ENCODE results near the gene TADA3.

DNA sequence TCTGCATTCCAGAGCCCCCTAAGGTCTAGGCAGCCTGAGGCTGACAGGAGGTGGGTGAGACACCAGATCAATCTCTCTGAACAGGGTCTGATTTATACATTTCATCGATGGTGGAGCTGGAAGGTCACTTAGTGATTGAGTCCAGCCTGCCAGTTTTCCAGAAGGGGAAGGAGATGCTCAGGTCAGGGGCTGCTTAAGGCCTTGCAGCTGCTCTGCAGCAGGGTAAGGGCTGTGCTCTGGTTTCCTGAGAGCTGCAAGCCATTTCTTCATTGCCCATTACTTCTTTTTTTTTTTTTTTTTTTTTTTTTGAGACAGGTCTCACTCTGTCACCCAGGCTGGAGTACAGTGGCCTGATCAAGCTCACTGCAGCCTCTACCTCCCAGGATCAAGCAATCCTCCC, 10.7 kb downstream of the TADA3 start:
- TF ChIP-seq POLR2AphosphoS5 (IDR thresholded peaks at IDR 0.05; ENCODE audit: insufficient read depth, low read depth, low read length) (no peak), JUN (IDR thresholded peaks at IDR 0.05; ENCODE audit: borderline replicate concordance, insufficient read depth, insufficient read length, low read depth) (no peak), POLR2A (IDR thresholded peaks at IDR 0.05; ENCODE audit: low read depth, low read length) (no peak)
- TF ChIP-seq, protein P1, sequence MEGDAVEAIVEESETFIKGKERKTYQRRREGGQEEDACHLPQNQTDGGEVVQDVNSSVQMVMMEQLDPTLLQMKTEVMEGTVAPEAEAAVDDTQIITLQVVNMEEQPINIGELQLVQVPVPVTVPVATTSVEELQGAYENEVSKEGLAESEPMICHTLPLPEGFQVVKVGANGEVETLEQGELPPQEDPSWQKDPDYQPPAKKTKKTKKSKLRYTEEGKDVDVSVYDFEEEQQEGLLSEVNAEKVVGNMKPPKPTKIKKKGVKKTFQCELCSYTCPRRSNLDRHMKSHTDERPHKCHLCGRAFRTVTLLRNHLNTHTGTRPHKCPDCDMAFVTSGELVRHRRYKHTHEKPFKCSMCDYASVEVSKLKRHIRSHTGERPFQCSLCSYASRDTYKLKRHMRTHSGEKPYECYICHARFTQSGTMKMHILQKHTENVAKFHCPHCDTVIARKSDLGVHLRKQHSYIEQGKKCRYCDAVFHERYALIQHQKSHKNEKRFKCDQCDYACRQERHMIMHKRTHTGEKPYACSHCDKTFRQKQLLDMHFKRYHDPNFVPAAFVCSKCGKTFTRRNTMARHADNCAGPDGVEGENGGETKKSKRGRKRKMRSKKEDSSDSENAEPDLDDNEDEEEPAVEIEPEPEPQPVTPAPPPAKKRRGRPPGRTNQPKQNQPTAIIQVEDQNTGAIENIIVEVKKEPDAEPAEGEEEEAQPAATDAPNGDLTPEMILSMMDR (IDR thresholded peaks at IDR 0.05; ENCODE audit: extremely low read depth in 1 of 2, insufficient read depth in 1 of 2, low read depth in 1 of 2, low read length in 2 of 2): no peak
